H54 (cell line): ENCODE measurements around the gene EPHA5.

Experiments
- DNase-seq: peaks from one replicate; pipeline ENCODE4 v3.0.0; 2011; ENCODE audit warnings: low spot score, mixed read lengths; ENCODE audit not compliant: insufficient read length
- FAIRE-seq: peaks from 3 replicates; lab custom pipeline; 2011; peaks lifted over from hg19 to GRCh38; lab: Jason Lieb, UNC
- POLR2A ChIP-seq: IDR thresholded peaks from 2 replicates; pipeline ENCODE4 v1.6.1; 2011; ENCODE audit warnings: low read depth, mild to moderate bottlenecking, low read length

Gene EPHA5

GRCh38 chr4:65589331-65589730 lies 81.0 kb downstream of the EPHA5 start:
- TF ChIP-seq POLR2A: no peak
- FAIRE-seq: no peak
- DNase-seq: no peak

GRCh38 chr4:65580551-65580950 lies 89.7 kb downstream of the EPHA5 start:
- DNase-seq (no peak), FAIRE-seq (no peak)
- no peak for TF ChIP-seq POLR2A

GRCh38 chr4:65566473-65566872 lies 103.8 kb downstream of the EPHA5 start:
- FAIRE-seq: no peak
- DNase-seq: no peak
- no peak for TF ChIP-seq POLR2A

GRCh38 chr4:65561164-65561563 lies 109.1 kb downstream of the EPHA5 start:
- no peak for DNase-seq
- no peak for FAIRE-seq
- no peak for TF ChIP-seq POLR2A

- no peak for TF ChIP-seq POLR2A
- DNase-seq: no peak
- no peak for FAIRE-seq
Observed at GRCh38 chr4:65559270-65559669, 111.0 kb downstream of the EPHA5 start.

GRCh38 chr4:65552057-65552456 lies 118.2 kb downstream of the EPHA5 start:
- FAIRE-seq: no peak
- TF ChIP-seq POLR2A: no peak
- no peak for DNase-seq

GRCh38 chr4:65550500-65550899 lies 119.8 kb downstream of the EPHA5 start:
- DNase-seq: no peak
- no peak for TF ChIP-seq POLR2A
- no peak for FAIRE-seq

GRCh38 chr4:65546882-65547416 lies 123.3 kb downstream of the EPHA5 start:
- FAIRE-seq: no peak
- no peak for TF ChIP-seq POLR2A
- DNase-seq: no peak

- no peak for FAIRE-seq
- no peak for DNase-seq
- no peak for TF ChIP-seq POLR2A
Observed at GRCh38 chr4:65538571-65538970, 131.7 kb downstream of the EPHA5 start.

- FAIRE-seq (no peak), DNase-seq (no peak)
- no peak for TF ChIP-seq POLR2A
Observed at GRCh38 chr4:65535113-65535512, 135.2 kb downstream of the EPHA5 start.

GRCh38 chr4:65521666-65522065 lies 148.6 kb downstream of the EPHA5 start:
- TF ChIP-seq POLR2A: no peak
- DNase-seq: no peak
- FAIRE-seq: no peak

GRCh38 chr4:65515646-65516045 lies 154.6 kb downstream of the EPHA5 start:
- DNase-seq (no peak), FAIRE-seq (no peak)
- no peak for TF ChIP-seq POLR2A

- DNase-seq (no peak), FAIRE-seq (no peak)
- TF ChIP-seq POLR2A: no peak
Observed at GRCh38 chr4:65510976-65511375, 159.3 kb downstream of the EPHA5 start.

- FAIRE-seq: peak; percentile 81
- no peak for TF ChIP-seq POLR2A
- peak; percentile 1 for DNase-seq
Observed at GRCh38 chr4:65508168-65508567, 162.1 kb downstream of the EPHA5 start.

GRCh38 chr4:65502131-65502701 lies 168.1 kb downstream of the EPHA5 start:
- TF ChIP-seq POLR2A: no peak
- no peak for DNase-seq
- FAIRE-seq: no peak
